ENCODE measurements around the gene ATG2B. TPM values are rescaled to one million over a fixed set of nuclear protein-coding genes. Genes with fewer than 3 reads are reported as not detected.

ATG2B gene
- total RNA-seq, 2 donors from 2014 or later = 24.5 to 43.3 TPM

- no peak for DNase-seq (ENCODE audit: low spot score)
- Histone ChIP-seq H3K36me3 (no peaks in the 10 kb centered on the region), H3K4me1 (replicated peaks) (no peaks in the 10 kb centered on the region), H3K9me3 (no peaks in the 10 kb centered on the region), H3K27ac (no peak overlapping the region), H3K4me3 (no peak overlapping the region), H3K27me3 (replicated peaks; ENCODE audit: insufficient read depth) (peaks cover 2% of the 10 kb centered on the region)
- intact Hi-C loops (cut with DNase I) = no loop called here
- 82% methylated on average over 20 of the region's 20 CpGs for WGBS
- no peak for TF ChIP-seq CTCF (IDR thresholded peaks at IDR 0.05)
- TF ChIP-seq POLR2AphosphoS5 (IDR thresholded peaks at IDR 0.05) = no peak
- no peak for TF ChIP-seq POLR2A (IDR thresholded peaks at IDR 0.05)
Measured at GRCh38 chr14:96263347-96264199, 99.6 kb downstream of the ATG2B start.

DNA sequence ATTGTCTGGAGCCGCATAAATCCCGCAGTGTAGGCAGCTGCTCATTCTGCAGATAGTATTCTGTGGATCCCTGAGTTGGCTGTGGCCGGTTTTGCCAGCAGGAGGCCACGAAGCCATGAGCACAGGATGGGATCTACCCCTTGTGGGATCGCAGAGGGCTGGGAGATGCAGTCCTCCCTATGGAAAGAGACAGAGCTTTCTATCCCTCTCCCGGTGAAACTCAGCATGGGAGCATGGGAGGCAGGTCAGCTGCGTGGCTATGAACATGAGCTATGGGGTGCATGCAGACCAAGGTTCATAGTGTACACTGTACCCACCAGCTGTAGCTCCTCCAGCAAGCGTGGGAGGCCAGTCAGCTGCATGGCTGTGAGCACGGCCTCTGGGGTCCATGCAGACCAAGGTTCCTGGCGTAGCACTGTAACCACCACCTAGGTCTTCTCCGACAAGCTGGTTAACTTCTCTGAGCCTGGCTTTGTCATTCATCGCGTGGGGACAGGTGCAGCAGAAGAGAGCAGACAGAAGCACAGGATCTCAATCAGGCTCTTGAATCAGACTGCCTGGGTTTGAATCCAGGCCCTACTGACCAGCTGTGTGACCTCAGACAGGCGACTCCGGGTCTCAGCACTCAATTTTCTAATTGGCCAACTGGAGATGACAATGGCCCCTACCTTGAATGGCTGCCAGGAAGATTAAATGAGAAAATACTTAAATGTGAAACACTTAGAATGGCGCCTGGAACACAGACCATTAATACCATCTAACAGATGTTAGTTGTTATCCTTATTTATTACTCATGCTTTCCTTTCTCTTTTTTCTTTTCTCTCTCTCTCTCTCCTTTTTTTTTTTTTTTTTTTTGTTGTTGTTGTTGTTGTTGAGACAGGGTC is 101.1 kb downstream of the ATG2B start:
- H3K4me1 ChIP-seq (replicated peaks) = no peaks in the 10 kb centered on the region
- H3K9me3 ChIP-seq = no peaks in the 10 kb centered on the region
- 86% methylated on average over 16 of the region's 16 CpGs for WGBS
- H3K27ac ChIP-seq = no peak overlapping the region
- H3K27me3 ChIP-seq (replicated peaks; ENCODE audit: insufficient read depth) = peaks cover 2% of the 10 kb centered on the region
- H3K36me3 ChIP-seq = no peaks in the 10 kb centered on the region
- TF ChIP-seq CTCF (IDR thresholded peaks at IDR 0.05) (no peak), POLR2A (IDR thresholded peaks at IDR 0.05) (no peak), POLR2AphosphoS5 (IDR thresholded peaks at IDR 0.05) (no peak)
- intact Hi-C loops (cut with DNase I) = no loop called here
- DNase-seq (ENCODE audit: low spot score) = no peak
- H3K4me3 ChIP-seq = no peak overlapping the region

- H3K27me3 ChIP-seq (replicated peaks; ENCODE audit: insufficient read depth) = peaks cover 2% of the 10 kb centered on the region
- no peaks in the 10 kb centered on the region for H3K4me1 ChIP-seq (replicated peaks)
- no peak for DNase-seq (ENCODE audit: low spot score)
- WGBS = 59% methylated on average over 5 of the region's 5 CpGs
- intact Hi-C loops (cut with DNase I) = no loop called here
- H3K27ac ChIP-seq = no peak overlapping the region
- no peak overlapping the region for H3K4me3 ChIP-seq
- TF ChIP-seq POLR2AphosphoS5 (IDR thresholded peaks at IDR 0.05) (no peak), CTCF (IDR thresholded peaks at IDR 0.05) (no peak), POLR2A (IDR thresholded peaks at IDR 0.05) (no peak)
- H3K9me3 ChIP-seq = no peaks in the 10 kb centered on the region
- no peaks in the 10 kb centered on the region for H3K36me3 ChIP-seq
Measured at GRCh38 chr14:96261053-96261452, 102.1 kb downstream of the ATG2B start.

GRCh38 chr14:96260341-96260821 is 102.8 kb downstream of the ATG2B start:
- TF ChIP-seq CTCF (IDR thresholded peaks at IDR 0.05) (no peak), POLR2AphosphoS5 (IDR thresholded peaks at IDR 0.05) (no peak), POLR2A (IDR thresholded peaks at IDR 0.05) (no peak)
- intact Hi-C loops (cut with DNase I) = no loop called here

More at GRCh38 chr14:96260341-96260821, 102.8 kb downstream of the ATG2B start:
- H3K36me3 ChIP-seq = no peaks in the 10 kb centered on the region
- H3K27ac ChIP-seq = no peak overlapping the region
- WGBS = 51% methylated on average over 2 of the region's 2 CpGs
- H3K4me1 ChIP-seq (replicated peaks) = no peaks in the 10 kb centered on the region
- no peak for DNase-seq (ENCODE audit: low spot score)
- H3K9me3 ChIP-seq = no peaks in the 10 kb centered on the region
- no peak overlapping the region for H3K4me3 ChIP-seq
- H3K27me3 ChIP-seq (replicated peaks; ENCODE audit: insufficient read depth) = peaks cover 2% of the 10 kb centered on the region

All from prostate gland (tissue), 2 donors.